Stomach (tissue), 4 donors: ENCODE results near the gene ZBTB18.

ENCODE experiments used
- CTCF ChIP-seq, 7 experiments: fragments of 450-650 bp in 4 of 7; fragments of 200-600 bp in 3 of 7; sonication (generic) in 3 of 7; IDR thresholded peaks; one replicate each; pipeline ENCODE4 v1.5.1; 2016 to 2019; ENCODE audit warnings: antibody characterized with exemption in 7 of 7, control low read depth in 2 of 7, mild to moderate bottlenecking in 1 of 7
- POLR2A ChIP-seq, 4 donors: fragments of 450-650 bp; IDR thresholded peaks; one replicate each; pipeline ENCODE4 v1.6.1; 2016; ENCODE audit warnings: antibody characterized with exemption in 4 of 4, control low read depth in 2 of 4, mild to moderate bottlenecking in 1 of 4, moderate library complexity in 1 of 4
- POLR2AphosphoS5 ChIP-seq, 3 donors: sonication (generic); formaldehyde crosslinking; IDR thresholded peaks; one replicate each; pipeline ENCODE4 v1.6.1; 2016; ENCODE audit warnings: antibody characterized with exemption in 3 of 3

DNA sequence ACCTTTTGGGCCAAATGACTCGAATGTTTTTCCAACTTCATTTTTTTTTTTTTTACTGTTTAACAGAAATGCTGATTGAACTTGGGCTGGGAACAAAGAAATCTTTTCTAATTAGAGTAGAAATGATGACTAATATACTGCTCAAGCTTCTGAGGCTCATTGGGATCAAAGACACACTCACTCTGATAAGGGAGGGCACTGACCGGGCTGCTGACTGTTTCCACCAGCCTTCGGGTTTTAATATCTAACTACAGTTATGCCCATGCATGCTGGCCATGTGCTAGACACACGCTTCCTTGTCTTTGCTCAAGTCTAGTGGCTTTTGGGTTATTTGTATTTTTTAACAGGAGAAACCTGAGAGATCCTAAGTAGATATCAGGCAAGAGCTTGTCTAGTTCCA lies 16.8 kb downstream of the ZBTB18 start:
- no peak for TF ChIP-seq CTCF (IDR thresholded peaks at IDR 0.05)
- TF ChIP-seq POLR2AphosphoS5 (IDR thresholded peaks at IDR 0.05): no peak
- no peak for TF ChIP-seq POLR2A (IDR thresholded peaks at IDR 0.05)
